H9 (cell line): Measurements from ENCODE around the gene MTG1. TPM values are rescaled to one million over a fixed set of nuclear protein-coding genes. Genes with fewer than 3 reads are reported as not detected.

ENCODE experiments used
- DNase-seq: peaks from one replicate; pipeline ENCODE4 v3.0.0-alpha.2; 2017
- H2AFZ ChIP-seq: one replicate; pipeline ENCODE4 v1.6.1; 2013; ENCODE audit warnings: mild to moderate bottlenecking, low read length, control low read depth, moderate library complexity
- H2AK5ac ChIP-seq: 2 replicates; pipeline ENCODE4 v1.6.1; 2013; ENCODE audit warnings: low read length, control low read depth, mixed read lengths; ENCODE audit not compliant: insufficient read length
- H2BK120ac ChIP-seq: one replicate; pipeline ENCODE4 v1.6.1; 2013; ENCODE audit warnings: low read depth, mild to moderate bottlenecking, low read length, control low read depth, inconsistent platforms; ENCODE audit not compliant: poor library complexity, severe bottlenecking
- H2BK12ac ChIP-seq: 2 replicates; pipeline ENCODE4 v1.6.1; 2013; ENCODE audit warnings: low read length, control low read depth, mixed read lengths, low read depth; ENCODE audit not compliant: insufficient read length
- H2BK15ac ChIP-seq: 2 replicates; pipeline ENCODE4 v1.6.1; 2013; ENCODE audit warnings: low read depth, low read length, control low read depth
- H2BK20ac ChIP-seq: one replicate; pipeline ENCODE4 v1.6.1; 2013; ENCODE audit warnings: low read depth, mild to moderate bottlenecking, low read length, control low read depth, inconsistent platforms; ENCODE audit not compliant: poor library complexity, severe bottlenecking
- H2BK5ac ChIP-seq: 2 replicates; pipeline ENCODE4 v1.6.1; 2013; ENCODE audit warnings: low read length, control low read depth, mixed read lengths; ENCODE audit not compliant: insufficient read length
- H3K14ac ChIP-seq: 2 replicates; pipeline ENCODE4 v1.6.1; 2013; ENCODE audit warnings: low read length, control low read depth; ENCODE audit not compliant: insufficient read depth
- H3K18ac ChIP-seq: 2 replicates; pipeline ENCODE4 v1.6.1; 2013; ENCODE audit warnings: low read depth, mild to moderate bottlenecking, mixed read lengths, low read length, control low read depth; ENCODE audit not compliant: insufficient read length
- H3K23ac ChIP-seq: 2 replicates; pipeline ENCODE4 v1.6.1; 2013; ENCODE audit warnings: low read length, control low read depth, mixed read lengths, low read depth; ENCODE audit not compliant: insufficient read length
- H3K23me2 ChIP-seq: 2 replicates; pipeline ENCODE4 v1.6.1; 2013; ENCODE audit warnings: low read depth, mild to moderate bottlenecking, mixed read lengths, low read length, control low read depth; ENCODE audit not compliant: insufficient read length, poor library complexity, severe bottlenecking
- H3K27ac ChIP-seq: 2 replicates; pipeline ENCODE4 v1.5.1; 2013; ENCODE audit warnings: low read length, control low read depth, mixed read lengths, low read depth; ENCODE audit not compliant: insufficient read length
- H3K27me3 ChIP-seq: 2 replicates; pipeline ENCODE4 v1.6.1; 2013; ENCODE audit warnings: low read length, control low read depth, inconsistent platforms; ENCODE audit not compliant: insufficient read depth
- H3K4ac ChIP-seq: 2 replicates; pipeline ENCODE4 v1.6.1; 2013; ENCODE audit warnings: low read depth, mild to moderate bottlenecking, control low read depth, inconsistent platforms, low read length, moderate library complexity
- H3K4me1 ChIP-seq: 2 replicates; pipeline ENCODE4 v1.6.1; 2013; ENCODE audit warnings: low read length, control low read depth, inconsistent platforms; ENCODE audit not compliant: insufficient read depth
- H3K4me2 ChIP-seq: 2 replicates; pipeline ENCODE4 v1.6.1; 2013; ENCODE audit warnings: low read length, control low read depth, mixed read lengths; ENCODE audit not compliant: insufficient read length, insufficient read depth
- H3K56ac ChIP-seq: 2 replicates; pipeline ENCODE4 v1.6.1; 2013; ENCODE audit warnings: low read depth, mild to moderate bottlenecking, mixed read lengths, low read length, control low read depth; ENCODE audit not compliant: insufficient read length
- H3K79me1 ChIP-seq: 2 replicates; pipeline ENCODE4 v1.6.1; 2013; ENCODE audit warnings: low read depth, mild to moderate bottlenecking, moderate library complexity, low read length, control low read depth, inconsistent platforms; ENCODE audit not compliant: insufficient read depth, poor library complexity, severe bottlenecking
- H3K79me2 ChIP-seq: 2 replicates; pipeline ENCODE4 v1.6.1; 2013; ENCODE audit warnings: low read length, control low read depth, inconsistent platforms; ENCODE audit not compliant: insufficient read depth
- H3K9ac ChIP-seq: 2 replicates; pipeline ENCODE4 v1.6.1; 2013; ENCODE audit warnings: low read length, control low read depth, mixed read lengths; ENCODE audit not compliant: insufficient read length; ENCODE audit errors: extremely low read depth
- H3K9me3 ChIP-seq: one replicate; pipeline ENCODE4 v1.6.1; 2013; ENCODE audit warnings: low read depth, low read length, inconsistent platforms; ENCODE audit not compliant: control insufficient read depth
- H3T11ph ChIP-seq: one replicate; pipeline ENCODE4 v1.6.1; 2013; ENCODE audit warnings: mild to moderate bottlenecking, low read length, control low read depth, inconsistent platforms
- H4K20me1 ChIP-seq: one replicate; pipeline ENCODE4 v1.6.1; 2013; ENCODE audit not compliant: control insufficient read depth, insufficient read length, insufficient read depth
- H4K5ac ChIP-seq: 2 replicates; pipeline ENCODE4 v1.6.1; 2013; ENCODE audit warnings: low read depth, mild to moderate bottlenecking, mixed read lengths, low read length, control low read depth; ENCODE audit not compliant: insufficient read length
- H4K8ac ChIP-seq: replicated peaks from 2 replicates; pipeline ENCODE4 v1.6.1; 2013; ENCODE audit warnings: low read length, control low read depth, mixed read lengths, low read depth; ENCODE audit not compliant: insufficient read length
- H4K91ac ChIP-seq: 2 replicates; pipeline ENCODE4 v1.6.1; 2013; ENCODE audit warnings: low read depth, mild to moderate bottlenecking, moderate library complexity, mixed read lengths, low read length, control low read depth; ENCODE audit not compliant: insufficient read length
- H3K27ac Mint-ChIP-seq, 3 experiments: 2 replicates in 2 of 3; 3 replicates in 1 of 3; pipeline ENCODE4 v1.8.0; 2020 to 2021; ENCODE audit warnings: mixed read lengths in 3 of 3, mild to moderate bottlenecking in 1 of 3, moderate library complexity in 1 of 3
- H3K27me3 Mint-ChIP-seq: 2 replicates; pipeline ENCODE4 v1.8.0; 2021; ENCODE audit warnings: low read depth, mild to moderate bottlenecking, moderate library complexity, mixed read lengths
- H3K36me3 Mint-ChIP-seq, 3 experiments: 2 replicates in 2 of 3; 3 replicates in 1 of 3; pipeline ENCODE4 v1.8.0; 2020 to 2021; ENCODE audit warnings: low read depth in 3 of 3, mixed read lengths in 3 of 3; ENCODE audit not compliant: insufficient read depth in 1 of 3
- H3K4me1 Mint-ChIP-seq, 2 experiments: 2 replicates each; pipeline ENCODE4 v1.8.0; 2020; ENCODE audit warnings: mixed read lengths in 2 of 2
- H3K4me3 Mint-ChIP-seq, 2 experiments: 2 replicates in 1 of 2; 3 replicates in 1 of 2; pipeline ENCODE4 v1.8.0; 2020 to 2021; ENCODE audit warnings: mild to moderate bottlenecking in 2 of 2, mixed read lengths in 2 of 2, moderate library complexity in 1 of 2
- H3K9me3 Mint-ChIP-seq, 2 experiments: 2 replicates in 1 of 2; 3 replicates in 1 of 2; pipeline ENCODE4 v1.8.0; 2020; ENCODE audit warnings: mild to moderate bottlenecking in 2 of 2, mixed read lengths in 2 of 2, moderate library complexity in 1 of 2
- WGBS: extraction: QIAGEN DNeasy Blood & Tissue Kit; methylation state at CpG from one replicate; pipeline ENCODE4 v1.1.7; 2013; ENCODE audit warnings: missing lambda C conversion rate, low lambda C conversion rate, mixed read lengths; ENCODE audit not compliant: insufficient read length; ENCODE audit errors: extremely low coverage; 5-methylcytosine and 5-hydroxymethylcytosine counted together
- long read RNA-seq: library from polyadenylated mRNA; unstranded; transcript quantifications from one replicate; pipeline ENCODE4 v2.0.0, GENCODE V29; 2020
- total RNA-seq: library from RNA; stranded (reverse); gene quantifications from 2 replicates; pipeline ENCODE4 v1.2.1, GENCODE V29; 2021
- TF ChIP-seq, protein P1 (sequence below): fragments of 200-600 bp; sonication (generic); conservative IDR thresholded peaks from 3 replicates; pipeline ENCODE4 v1.8.0; 2021; ENCODE audit warnings: antibody characterized with exemption, mild to moderate bottlenecking

MTG1 gene
- total RNA-seq, result 61.4 and 65.3 TPM in 2 replicates
- long read RNA-seq, transcript MTG1-205 (11 exons, 1,283 nt), result minor isoform, 7 of 556 reads
- long read RNA-seq, transcript MTG1-203 (10 exons, 2,730 nt), result minor isoform, 23 of 556 reads
- long read RNA-seq, transcript MTG1-208 (6 exons, 693 nt), result minor isoform, 41 of 556 reads
- long read RNA-seq, transcript MTG1-201 (11 exons, 1,560 nt), result major isoform, 412 of 556 reads
- long read RNA-seq, partial matches to known transcripts, result 26 of 556 reads
- long read RNA-seq, other reads (novel, unspliced or antisense), result 45 of 556 reads

GRCh38 chr10:133394064-133394663 is at the start of gene MTG1:
MTG1 (plus strand) TSS chr10:133394157; CDS start chr10:133394221, 64 bp downstream.
- WGBS, result no CpG with 5 or more reads among the region's 69 CpGs
- peak within 1 kb of the TSS; percentile 88 to 98 (median 92) for H3K27ac Mint-ChIP-seq

More at GRCh38 chr10:133394064-133394663, at the start of gene MTG1:
- Mint-ChIP-seq H3K36me3 (peaks cover 30 to 35% (median 35%) of the 10 kb centered on the region in 3 experiments), H3K4me3 (peak within 1 kb of the TSS; percentile 89 to 96), H3K27me3 (no peaks in the 10 kb centered on the region), H3K9me3 (no peaks in the 10 kb centered on the region; a peak in 1 of 5 replicates), H3K4me1 (peaks cover 9 to 12% of the 10 kb centered on the region in 2 experiments)
- Histone ChIP-seq H2AFZ (no peak within 1 kb of the TSS), H3K27me3 (no peaks in the 10 kb centered on the region), H3K27ac (no peak within 1 kb of the TSS), H3K18ac (peak within 1 kb of the TSS; percentile 97), H3K9ac (peak within 1 kb of the TSS; percentile 96), H4K8ac (no peak within 1 kb of the TSS), H3K14ac (peak within 1 kb of the TSS; percentile 98), H2BK15ac (no peak within 1 kb of the TSS), H4K5ac (no peak within 1 kb of the TSS), H3K23ac (no peak within 1 kb of the TSS), H3K4me1 (no peaks in the 10 kb centered on the region), H2BK12ac (no peak within 1 kb of the TSS), H3K4me2 (peak within 1 kb of the TSS; percentile 89), H2AK5ac (no peak within 1 kb of the TSS), H3K9me3 (no peaks in the 10 kb centered on the region), H3K4ac (no peak within 1 kb of the TSS), H3K79me1 (peaks cover 4% of the 10 kb centered on the region), H3K79me2 (peaks cover 3% of the 10 kb centered on the region; the same call in 1 of the 2 replicates), H3K56ac (no peak within 1 kb of the TSS), H2BK5ac (no peak within 1 kb of the TSS), H2BK20ac (no peak within 1 kb of the TSS), H3K23me2 (peaks cover 5% of the 10 kb centered on the region), H2BK120ac (no peak within 1 kb of the TSS), H3T11ph (no peak within 1 kb of the TSS), H4K20me1 (no peaks in the 10 kb centered on the region), H4K91ac (no peak within 1 kb of the TSS)
- TF ChIP-seq, protein P1, sequence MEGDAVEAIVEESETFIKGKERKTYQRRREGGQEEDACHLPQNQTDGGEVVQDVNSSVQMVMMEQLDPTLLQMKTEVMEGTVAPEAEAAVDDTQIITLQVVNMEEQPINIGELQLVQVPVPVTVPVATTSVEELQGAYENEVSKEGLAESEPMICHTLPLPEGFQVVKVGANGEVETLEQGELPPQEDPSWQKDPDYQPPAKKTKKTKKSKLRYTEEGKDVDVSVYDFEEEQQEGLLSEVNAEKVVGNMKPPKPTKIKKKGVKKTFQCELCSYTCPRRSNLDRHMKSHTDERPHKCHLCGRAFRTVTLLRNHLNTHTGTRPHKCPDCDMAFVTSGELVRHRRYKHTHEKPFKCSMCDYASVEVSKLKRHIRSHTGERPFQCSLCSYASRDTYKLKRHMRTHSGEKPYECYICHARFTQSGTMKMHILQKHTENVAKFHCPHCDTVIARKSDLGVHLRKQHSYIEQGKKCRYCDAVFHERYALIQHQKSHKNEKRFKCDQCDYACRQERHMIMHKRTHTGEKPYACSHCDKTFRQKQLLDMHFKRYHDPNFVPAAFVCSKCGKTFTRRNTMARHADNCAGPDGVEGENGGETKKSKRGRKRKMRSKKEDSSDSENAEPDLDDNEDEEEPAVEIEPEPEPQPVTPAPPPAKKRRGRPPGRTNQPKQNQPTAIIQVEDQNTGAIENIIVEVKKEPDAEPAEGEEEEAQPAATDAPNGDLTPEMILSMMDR, result peak; percentile 28; the same call in 2 of the 3 replicates
- peak; percentile 95 for DNase-seq
